Stimulated activated CD4-positive, alpha-beta T cell treated with anti-CD3 and anti-CD28 coated beads, Interleukin-15, amount 100 ng/mL, for 24 hours (primary cell): ENCODE data around the gene ALMS1.
"Not testable (repeated sequence)": the region's sequence is repeated elsewhere in the genome, so short reads cannot be mapped to it uniquely, and the experiment has no call there.

Source experiments
- DNase-seq: peaks from one replicate; pipeline ENCODE4 v3.0.0-alpha.2; 2020

ALMS1 gene

DNA sequence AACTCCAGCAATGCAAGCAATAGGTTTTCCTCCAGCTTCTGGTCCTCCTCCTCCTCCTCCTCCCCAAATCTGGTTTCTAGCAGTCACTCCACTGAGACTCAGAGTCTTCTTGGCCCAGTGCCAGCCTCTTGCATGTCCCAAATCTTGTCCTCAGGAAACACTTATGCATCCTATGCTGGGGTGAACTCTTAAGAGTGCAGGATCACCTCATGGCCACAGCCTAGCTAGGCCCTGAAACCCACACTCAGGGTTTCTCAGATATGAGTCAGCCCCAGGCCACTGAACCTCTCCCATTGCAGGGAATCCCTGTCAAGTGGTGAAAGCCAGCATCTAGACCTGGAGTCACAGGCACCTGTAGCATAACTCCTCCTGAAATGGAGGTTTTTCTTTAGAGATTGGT is 238.4 kb downstream of the ALMS1 start:
- DNase-seq = not testable (repeated sequence)

DNA sequence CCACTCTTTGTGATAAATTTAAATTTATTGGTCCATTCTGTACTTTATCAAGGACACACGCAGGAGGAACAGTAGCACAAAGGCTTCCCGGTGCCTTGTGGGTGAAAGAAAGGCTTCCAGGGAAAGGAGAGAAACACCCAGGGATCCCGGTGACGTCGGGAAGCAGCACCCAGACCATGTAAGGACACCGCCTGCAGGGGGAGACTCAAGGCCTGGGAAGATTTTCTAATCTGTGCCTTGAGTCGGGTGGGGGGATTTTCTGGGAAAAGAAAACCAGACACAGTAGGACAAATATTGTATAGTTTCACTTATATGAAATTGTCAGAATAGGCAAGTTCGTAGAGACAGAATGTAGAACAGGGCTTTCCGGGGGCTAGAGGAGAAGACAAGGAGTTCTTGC is 239.0 kb downstream of the ALMS1 start:
- not testable (repeated sequence) for DNase-seq

DNA sequence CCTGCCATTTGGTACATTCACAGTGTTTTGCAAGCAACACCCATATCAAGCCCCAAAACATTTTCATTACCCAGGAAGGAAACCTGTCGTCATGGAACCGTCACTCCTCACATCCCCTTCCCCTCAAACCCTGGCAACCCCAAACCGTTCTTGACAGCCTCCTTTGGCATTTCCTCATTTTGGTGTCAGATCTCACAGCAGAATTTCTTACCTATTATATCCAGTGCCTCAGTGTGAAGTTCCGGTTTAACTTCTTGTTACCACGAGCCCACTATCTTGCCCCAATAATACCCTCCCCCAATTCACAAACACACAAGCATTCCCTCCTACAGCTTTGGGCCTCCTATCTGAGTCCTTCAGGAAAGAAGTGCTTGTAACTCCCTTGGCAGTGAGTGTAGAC is 240.6 kb downstream of the ALMS1 start:
- not testable (repeated sequence) for DNase-seq

GRCh38 chr2:73628493-73628892 is 242.9 kb downstream of the ALMS1 start:
- not testable (repeated sequence) for DNase-seq

DNA sequence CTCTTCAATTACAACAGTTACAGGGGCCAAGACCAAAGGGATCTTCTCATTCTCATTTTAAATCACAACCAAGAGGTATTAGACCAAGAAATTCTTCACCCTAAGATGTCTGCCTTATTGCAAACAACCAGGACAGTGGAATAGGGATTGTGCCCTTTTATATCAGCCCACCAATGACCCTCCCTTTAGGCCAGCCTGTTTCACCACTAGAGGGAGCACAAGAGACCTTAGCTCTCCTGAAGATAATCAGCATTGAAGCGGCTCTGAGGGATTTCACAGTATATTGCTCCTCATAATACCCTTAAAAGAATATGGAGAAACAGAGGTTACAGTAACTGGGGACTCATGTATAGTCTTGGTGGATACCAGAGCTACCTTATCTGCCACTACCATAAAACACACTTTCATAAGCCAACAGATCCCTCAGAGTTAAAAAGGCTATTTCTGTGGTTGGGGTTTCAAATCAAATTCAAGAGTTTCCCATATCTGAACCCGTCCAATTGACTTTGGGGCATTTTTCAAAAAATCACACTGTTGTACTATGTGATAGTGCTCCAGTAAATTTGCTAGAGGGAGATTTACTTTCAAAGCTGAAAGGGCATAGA is 245.1 kb downstream of the ALMS1 start:
- DNase-seq = peak; percentile 17

DNA sequence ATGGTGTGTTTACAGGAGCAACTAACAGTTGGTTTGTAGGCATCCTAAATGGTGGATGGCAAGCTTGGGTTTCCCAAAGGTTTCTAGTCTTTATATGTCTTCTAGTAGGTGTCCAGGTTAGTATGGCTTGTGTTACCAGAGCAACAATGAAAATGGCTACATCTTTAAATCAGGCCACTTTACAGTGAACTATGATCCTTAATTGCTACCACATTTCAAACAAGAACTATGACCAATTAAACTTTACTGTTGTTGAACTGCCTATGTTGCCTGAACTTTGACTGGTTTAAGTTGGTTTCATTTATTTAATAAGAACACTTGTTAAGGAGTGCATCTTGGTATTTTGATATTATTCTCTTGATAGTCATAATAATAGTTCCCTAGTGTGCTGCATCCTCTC is 251.3 kb downstream of the ALMS1 start:
- DNase-seq = not testable (repeated sequence)

DNA sequence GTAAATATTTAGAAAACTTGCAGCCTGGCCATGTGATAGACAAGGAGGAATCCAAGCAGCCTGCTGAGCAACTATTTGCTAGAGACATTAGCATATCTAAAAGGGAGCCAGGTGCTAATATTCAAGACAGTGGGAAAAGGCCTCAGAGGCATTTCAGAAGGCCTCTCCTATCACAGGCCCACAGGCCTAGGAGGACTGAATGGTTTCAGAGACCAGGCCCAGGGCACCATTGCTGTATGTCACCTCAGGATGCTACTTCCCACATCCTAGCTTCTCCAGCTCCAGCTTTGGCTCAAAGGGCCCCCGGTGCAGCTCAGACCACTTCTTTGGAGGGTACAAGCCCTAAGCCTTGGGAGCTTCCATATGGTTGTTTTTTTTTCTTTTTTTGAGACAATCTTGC is 252.8 kb downstream of the ALMS1 start:
- DNase-seq = no peak

GRCh38 chr2:73640511-73640911 is 254.9 kb downstream of the ALMS1 start:
- DNase-seq = no peak

DNA sequence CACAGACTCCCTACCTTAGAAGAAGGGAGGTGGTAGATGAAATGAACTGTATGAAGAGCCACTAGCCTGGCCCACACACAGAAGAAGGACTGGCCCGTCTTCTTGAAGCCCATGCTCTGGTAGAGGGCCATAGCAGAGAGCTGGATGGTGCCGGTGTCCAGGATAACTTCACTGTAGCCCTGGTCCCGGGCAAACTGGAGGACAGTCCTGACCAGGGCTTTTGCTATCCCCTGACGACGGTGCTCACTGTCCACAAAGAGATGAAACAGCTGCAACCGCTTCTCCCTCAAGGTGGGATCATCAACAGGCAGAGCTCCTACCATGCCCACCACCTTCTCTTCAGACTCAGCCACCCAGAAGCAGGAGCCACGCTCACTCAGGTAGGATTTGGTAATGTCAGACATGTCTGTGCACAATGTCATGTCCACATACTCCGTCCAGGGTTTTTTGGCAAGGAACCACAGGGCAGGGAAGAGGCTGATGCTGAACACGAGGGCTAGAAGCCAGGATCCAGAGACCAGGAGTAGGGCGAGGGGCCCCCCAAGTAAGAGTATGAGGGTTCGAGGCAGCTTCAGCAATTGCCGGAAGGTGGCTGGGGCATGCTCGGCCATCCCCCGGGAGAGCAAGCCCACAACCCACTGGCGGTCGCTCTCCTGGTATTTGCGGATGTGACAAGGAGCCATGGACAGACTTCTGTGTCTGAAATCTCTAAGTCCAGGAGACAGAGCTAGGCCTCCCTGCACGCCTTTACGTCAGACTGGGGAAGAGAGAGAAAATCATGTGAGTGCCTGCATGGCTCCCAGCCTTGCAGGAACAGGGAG is 255.5 kb downstream of the ALMS1 start:
- DNase-seq = no peak

DNA sequence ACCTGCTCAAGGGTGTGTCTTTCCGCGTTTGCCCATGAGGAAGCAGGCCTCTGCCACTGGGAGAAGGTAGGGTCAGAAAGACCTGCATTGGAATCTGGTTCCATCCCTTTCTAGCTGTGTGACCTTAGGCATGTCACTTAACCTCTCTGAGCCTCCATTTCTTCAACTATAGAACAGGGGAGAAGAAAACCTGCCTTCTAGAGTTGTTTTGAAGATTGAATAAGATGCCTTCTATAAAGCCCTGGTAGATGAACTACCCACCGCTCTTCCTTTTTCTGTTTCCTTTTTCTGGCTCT is 256.1 kb downstream of the ALMS1 start:
- DNase-seq = no peak

DNA sequence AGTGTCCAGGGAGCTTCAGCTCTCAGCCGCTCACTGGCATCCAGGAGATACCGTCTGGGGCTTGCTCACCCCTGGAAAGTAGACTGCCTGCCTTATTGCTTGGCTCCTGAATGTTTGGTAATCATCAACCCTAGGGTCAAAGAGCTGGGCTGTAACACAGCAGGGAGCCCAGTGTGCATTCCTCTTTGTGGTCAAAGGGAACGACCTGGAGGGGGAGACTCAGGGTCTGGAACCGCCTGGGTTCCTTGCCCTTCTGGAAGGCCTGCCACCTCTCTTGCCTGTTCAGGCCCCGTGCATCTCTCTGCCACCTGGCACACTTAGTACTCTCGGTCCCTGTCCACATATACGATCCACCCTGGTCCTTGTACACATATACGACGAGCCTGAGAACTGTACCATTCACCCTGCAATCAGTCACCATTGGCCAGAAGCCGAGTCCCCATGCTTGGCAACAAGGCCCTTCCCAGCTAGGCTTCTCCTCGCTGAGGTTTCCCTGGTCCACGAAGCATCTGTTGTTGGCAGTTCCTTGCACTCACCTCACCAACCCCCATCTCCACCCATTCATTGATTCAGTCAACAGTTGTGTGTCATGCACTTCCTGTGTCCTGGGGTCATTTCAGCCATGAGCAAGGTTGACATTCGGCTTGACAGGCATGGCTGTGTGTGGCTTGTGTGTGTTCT is 256.8 kb downstream of the ALMS1 start, which contains the start of gene NAT8:
Gene NAT8, minus strand, starts transcription at position 85 of the 681 bp plus-strand sequence. CDS start 794 bp downstream, outside the sequence.
- DNase-seq = no peak

DNA sequence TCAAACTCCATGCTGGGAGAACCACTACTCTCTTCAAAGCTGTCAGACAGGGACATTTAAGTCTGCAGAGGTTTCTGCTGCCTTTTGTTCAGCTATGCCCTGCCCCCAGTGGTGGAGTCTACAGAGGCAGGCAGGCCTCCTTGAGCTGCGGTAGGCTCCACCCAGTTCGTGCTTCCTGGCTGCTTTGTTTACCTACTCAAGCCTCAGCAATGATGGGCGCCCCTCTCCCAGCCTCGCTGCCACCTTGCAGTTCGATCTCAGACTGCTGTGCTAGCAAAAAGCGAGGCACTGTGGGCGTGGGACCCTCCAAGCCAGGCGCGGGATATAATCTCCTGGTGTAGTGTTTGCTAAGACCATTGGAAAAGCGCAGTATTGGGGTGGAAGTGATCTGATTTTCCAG is 262.1 kb downstream of the ALMS1 start:
- not testable (repeated sequence) for DNase-seq

DNA sequence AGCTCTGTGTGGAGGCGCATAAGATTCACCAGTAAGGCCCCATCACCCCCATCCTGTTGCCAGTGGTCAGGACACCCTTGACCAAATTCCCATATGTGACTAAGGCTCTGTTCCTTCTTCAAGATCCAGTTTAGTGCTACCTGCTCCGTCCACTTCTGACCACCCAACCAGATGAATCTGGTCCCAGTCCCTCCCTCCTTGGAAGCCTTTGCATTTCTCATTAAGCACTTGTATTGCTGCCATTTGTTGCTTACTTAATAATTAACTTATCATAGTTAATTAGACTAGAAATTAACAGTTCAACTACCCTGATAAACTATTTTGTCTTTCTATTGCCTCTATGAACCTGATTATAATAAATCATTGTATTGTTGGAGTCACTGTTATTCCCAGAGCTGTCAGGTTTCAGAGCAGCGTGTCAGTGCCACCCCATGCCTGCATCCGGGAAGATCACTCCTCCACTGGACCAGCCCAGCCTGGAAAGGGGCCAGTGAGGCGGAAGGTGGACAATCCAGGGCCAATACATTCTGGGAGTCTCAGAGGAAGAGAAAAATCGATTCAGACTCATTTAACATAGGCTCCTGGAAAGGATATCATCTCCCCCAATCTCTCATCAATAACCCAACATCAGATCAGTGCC is 266.1 kb downstream of the ALMS1 start:
- DNase-seq = no peak

GRCh38 chr2:73652348-73652747 is 266.7 kb downstream of the ALMS1 start:
- DNase-seq = no peak

- DNase-seq = no peak
Observed at GRCh38 chr2:73654175-73654574, 268.5 kb downstream of the ALMS1 start.
